ENCODE results near the gene CACNG3.
"Not testable (repeated sequence)": the region's sequence is repeated elsewhere in the genome, so short reads cannot be mapped to it uniquely, and the experiment has no call there.

CACNG3 gene

DNA sequence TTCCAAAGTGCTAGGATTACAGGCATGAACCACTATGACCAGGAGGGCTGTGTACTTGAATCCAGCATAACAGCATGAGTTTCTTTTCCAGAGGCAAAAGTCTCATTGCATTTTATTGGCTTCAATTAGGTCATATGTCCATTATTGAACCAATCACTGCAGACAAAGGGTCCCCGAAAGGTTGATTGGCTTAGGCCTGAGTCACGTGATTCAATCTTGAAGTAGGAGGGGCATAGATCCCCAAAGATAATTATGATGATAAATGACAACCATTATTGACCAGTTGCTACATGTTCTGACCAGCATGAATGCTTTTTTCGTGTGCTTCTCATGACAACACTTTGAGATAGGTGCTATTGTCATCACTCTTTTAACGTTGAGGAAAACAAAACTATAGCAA, 25.3 kb downstream of the CACNG3 start:
- no peak for DNase-seq

DNA sequence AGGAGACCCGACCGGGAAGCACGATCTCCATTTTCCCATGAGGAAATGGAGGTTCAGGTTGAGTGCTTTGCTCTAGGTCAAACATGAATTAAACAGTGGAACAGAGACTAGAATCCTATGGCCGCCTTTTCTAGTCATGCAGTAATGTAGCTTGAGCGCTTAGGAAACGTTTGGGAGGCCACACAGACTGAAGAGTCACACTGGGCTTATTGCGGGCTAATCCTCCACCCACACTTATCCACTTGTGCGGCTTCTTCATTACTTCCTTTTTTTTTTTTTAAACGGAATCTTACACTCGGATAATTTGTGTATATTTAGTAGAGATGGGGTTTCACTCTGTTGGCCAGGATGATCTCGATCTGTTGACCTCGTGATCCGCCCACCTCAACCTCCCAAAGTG, 26.0 kb downstream of the CACNG3 start:
- no peak for DNase-seq

DNA sequence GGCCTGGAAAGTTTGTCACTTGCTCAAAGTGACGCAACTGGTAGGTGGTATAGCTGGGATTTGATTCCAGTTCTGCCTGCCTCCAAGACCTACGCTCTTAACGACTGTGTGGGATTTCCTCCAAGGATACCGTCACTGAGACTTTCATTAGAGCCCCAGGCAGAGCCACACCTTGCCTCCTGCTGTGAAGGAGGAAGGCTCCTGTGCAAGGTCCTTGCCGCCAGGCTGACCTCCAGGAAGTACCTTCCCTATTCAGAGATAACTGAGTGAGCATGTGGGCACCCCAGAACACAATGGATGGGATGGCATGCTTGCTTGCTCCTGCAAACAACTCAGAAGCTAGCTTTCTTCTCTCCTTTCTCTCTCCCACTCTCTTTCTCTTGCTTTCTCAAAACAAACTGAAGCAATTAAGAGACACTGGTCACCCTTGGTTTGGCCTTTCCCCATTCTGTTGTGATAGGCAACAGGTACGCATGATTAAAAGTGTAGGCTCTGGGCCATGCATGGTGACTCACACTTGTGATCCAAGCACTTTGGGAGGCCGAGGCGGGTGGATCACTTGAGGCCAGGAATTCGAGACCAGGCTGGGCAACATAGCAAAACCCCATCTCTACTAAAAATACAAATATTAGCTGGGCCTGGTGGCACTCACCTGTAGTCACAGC, 30.7 kb downstream of the CACNG3 start:
- DNase-seq = no peak

DNA sequence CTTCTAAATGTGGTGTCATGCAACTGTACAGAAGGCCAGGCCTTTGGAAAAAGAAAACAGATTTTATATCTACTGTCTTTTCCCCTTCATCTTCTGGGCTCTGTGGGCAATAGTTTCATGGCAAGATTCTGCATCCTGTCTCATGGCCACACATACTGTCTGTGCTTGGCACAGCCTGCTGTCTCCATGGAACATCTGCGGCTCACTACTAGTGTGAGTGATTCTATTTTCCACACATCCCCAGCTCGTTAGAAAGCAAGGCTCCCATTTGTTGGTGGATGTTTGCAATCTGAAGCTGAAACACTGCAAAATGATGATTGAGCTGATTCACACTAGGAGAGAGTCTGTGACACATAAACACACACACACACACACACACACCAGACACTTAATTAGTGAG, 32.4 kb downstream of the CACNG3 start:
- DNase-seq = no peak

DNA sequence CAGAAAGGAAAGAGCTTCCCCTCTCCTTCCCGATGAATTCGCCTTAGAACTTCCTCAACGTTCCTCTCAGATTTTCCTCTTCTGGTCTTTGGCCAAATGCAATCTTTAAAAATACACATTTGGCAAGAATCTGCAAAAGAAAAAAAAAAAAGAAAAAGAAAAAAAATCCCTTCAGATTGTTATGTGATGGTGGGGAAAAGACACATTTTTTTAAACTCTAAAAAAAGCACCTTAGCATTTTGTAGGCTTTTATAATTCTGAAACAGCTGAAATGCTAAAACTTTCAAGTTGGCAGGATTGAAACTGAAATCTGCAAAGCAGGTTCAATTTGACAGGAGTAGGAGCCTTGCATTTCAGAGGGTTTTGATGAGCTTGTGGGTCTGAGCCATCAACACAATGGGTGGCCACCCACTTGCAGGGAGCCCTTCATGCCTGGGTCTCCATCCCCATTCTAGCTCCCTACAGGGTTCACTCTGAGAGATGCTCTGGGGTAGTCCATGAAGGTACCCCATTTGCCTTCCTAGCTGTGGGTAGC, 33.1 kb downstream of the CACNG3 start:
- no peak for DNase-seq

DNA sequence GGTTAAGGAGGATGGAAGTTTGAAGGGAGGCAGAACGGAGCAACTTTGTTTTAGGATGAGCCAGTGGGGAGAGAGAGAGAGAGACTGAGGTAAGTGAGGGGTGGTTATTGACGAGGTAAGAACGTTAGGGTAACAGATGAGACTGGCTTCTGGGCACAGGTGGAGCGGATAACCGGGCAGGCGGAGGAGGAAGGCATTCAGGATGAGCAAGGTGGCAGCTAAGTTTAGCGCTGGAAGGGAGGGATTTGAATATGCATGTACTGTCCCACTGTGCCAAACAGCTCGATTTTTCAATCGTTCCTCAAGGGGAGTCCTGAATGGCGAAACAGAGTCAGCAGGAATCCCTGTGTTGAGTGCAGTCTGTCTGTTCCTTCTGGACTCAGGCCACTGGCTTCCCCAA, 35.8 kb downstream of the CACNG3 start:
- DNase-seq = no peak

DNA sequence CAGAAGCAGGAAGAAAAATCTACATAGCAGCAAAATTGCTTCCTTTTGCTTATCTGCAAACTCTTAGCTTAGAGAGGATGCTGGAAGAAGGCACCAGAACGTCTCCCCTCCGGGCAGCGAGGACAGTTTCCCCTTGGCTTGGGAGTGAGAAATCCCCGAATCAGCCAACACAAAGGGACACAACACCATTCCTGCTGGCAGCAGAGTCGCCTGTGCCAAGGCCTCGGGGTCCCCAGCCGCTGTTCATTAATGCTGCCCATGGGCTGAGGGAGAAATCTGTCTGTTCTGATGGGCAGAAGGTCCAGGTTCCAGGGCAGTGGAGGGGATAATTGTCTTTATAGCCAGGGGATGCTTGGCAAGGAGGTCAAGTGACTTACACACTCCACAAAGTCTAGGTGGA, 38.0 kb downstream of the CACNG3 start:
- DNase-seq = no peak

DNA sequence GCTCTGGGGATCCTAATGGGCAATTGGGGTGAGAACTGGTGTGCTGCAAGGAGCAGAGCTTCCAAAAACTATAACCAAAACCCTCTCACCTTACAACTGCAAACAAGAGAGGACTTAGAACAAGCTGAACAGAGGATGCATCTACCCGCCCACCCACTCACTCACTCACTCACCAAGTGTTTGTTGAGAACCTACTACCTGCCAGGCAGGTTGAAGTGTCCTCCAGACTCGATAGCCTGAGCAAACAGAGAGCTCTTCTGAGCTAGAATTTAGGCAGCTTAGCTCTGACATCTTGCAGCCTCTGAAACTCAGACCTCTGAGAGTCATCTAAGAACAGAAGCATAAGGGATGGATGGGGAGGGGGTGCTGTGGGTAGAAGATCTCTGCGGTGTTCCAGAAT, 41.2 kb downstream of the CACNG3 start:
- no peak for DNase-seq

DNA sequence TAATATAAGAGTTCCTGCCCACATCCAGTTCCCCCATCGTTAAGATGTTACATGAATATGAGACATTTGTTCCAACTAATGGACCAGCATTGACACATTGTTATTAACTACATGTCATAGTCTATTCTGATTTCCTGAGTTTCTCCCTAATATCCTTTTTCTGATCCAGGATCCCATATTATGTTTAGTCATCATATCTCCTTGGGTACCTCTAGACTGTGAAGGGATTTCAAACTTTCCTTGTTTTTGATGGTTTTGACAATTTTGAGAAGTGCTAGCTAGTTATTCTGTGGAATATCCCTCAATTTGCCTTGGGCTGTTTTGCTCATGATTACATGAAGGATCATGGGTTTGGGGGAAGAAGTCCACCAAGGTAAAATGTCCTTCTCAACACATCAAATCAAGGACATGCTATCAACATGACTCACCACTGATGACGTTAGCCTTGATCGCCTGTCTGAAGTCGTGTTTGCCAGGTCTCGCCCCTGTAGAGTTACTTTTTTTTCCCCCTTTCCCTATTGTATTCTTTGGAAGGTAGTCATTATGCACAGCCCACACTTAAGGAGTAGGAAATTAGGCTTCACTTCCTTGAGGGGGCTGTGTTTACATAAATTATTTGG, 42.5 kb downstream of the CACNG3 start:
- DNase-seq = no peak

DNA sequence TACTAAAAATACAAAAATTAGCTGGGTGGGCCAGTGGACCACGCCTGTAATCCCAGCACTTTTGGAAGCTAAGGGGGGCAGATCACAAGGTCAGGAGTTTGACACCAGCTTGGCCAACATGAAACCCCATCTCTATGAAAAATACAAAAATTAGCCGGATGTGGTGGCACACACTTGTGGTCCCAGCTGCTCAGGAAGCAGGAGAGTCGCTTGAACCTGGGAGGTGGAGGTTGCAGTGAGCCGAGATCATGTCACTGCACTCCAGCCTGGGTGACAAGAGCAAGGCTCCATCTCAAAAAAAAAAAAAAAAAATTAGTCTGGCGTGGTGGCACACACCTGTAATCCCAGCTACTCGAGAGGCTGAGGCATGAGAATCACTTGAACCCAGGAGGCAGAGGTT, 44.6 kb downstream of the CACNG3 start:
- DNase-seq = not testable (repeated sequence)

DNA sequence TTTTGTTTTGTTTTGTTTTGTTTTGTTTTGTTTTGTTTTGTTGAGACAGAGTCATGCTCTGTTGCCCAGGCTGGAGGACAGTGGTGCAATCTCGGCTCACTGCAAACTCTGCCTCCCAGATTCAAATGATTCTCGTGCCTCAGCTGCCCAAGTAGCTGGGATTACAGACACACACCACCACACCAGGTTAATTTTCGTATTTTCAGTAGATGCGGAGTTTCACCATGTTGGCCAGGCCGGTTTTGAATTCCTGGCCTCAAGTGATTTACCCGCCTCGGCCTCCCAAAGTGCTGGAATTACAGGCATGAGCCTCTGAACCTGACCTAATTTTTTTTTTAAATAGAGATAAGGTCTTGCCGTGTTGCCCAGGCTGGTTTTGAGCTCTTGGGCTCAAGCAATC, 46.5 kb downstream of the CACNG3 start:
- no peak for DNase-seq

DNA sequence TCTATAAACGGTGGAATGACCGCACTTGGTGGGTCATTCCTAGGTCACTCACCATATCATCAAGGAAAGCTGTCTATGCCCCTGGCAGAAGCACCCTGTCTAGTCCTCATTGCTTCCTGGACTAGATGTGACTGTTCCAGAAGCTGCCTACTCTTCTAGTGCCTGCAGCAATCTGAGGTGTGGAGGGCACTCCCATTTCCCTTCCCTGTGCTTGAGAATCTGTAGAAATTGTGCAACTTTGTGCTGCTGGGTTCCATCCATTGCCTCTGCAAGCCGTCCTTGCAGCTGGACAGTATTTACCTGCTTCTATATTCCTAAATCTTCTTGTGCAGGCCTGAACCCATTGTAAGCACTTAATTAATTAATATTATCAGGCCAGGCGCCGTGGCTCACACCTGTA, 52.1 kb downstream of the CACNG3 start:
- no peak for DNase-seq

DNA sequence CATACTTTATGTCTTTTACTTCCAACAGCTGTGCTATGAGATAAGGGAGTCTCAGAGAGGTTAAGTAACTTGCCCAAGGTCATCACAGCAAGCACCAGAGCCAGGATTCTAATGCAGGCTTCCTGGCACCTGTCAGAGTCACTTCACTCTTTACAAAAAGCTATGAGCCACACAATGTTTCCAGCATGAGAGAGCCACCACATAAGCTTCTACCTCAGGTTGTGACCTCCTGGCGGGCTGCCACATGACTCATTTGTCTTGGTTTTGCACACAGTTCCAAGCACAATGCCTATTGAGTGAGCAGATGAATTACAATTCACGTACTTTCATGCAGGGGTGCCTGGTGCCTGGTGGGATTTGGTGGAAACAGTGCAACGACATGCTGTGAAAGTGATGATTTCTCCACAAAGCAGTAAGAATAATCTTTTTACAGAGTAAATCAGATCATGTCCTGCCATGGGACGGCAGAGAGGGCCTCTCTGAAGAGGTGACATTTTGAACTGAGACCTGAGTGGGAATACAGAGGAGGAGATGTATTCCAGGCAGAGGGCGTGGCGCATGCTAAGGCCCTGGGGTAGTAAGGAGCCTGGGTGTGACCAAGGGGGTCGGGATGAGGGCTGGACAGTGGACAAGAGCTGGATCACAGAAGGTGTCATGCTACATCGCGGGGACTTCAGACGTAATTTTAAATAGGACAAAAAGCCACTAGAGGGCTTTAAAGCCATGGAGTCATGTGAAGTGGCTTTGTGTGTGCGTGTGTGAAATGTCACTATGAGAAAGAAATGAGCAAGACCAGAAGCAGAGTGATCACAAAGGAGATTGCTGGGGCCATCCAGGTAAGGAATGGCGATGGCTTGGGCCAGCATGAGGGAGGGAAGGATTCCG, 53.4 kb downstream of the CACNG3 start:
- DNase-seq = no peak

DNA sequence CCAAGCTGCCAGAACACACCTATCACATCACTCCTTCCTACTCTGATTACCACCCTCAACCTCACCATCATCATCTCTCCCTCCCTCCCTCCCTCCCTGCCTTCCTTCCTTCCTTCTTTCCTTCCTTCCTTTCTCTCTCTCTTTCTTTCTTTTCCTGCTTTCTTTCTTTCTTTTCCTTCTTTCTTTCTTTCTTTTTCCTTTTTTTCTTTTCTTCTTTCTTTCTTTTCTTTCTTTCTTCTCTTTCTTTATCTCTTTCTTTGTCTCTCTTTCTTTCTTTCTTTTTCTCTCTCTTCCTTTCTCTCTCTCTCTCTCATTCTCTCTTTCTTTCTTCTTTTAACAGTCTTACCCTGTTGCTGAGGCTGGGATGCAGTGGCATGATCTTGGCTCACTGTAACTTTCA, 59.2 kb downstream of the CACNG3 start:
- no peak for DNase-seq

DNA sequence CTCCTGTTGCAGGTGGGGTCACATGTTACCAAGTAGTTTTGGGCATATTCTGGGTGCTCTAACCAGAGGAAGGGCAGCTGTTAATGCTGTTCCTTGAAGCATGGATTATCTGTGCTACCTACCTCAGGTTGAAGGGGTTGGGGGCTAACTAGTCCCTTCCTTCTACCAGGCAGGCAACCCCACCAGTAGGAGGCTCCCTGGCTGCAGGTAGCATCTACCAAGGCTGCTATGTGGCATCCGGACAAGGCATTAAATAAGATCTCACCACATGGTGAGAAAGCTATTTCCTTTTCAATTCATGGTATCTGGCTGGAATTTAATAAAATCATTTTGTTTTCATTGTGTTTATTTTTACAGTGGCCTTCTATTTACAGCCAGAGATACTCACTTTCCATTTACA, 62.5 kb downstream of the CACNG3 start:
- DNase-seq = no peak

DNA sequence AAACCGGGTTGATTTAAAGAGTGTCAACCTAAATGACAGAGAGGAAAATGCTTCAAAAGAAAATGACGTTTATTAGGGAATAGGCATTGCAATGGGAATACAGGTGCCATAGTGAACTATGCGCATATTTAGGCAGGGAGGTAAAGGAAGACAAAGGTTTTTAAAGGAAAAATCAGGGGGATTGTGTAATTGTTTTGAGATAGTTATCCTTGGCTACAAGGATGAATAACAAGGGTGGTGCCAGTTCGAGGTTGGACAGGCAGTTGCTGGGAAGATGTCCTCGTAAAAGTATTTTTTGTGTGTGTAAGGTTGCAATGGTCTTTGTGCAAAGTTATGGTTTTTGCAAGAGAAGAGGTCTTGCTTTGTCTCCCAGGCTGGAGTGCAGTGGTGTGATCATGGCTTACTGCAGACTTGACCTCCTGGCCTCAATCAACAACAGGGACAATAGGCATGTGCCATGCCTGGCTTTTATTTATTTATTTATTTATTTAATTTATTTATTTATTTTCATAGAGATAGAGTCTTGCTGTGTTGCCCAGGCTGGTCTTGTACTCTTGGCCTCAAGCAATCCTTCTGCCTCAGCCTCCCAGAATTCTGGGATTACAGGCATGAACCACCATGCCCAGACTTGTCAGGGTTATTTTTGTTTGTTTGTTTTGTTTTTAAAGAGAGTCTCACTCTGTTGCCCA, 63.1 kb downstream of the CACNG3 start:
- DNase-seq = no peak

DNA sequence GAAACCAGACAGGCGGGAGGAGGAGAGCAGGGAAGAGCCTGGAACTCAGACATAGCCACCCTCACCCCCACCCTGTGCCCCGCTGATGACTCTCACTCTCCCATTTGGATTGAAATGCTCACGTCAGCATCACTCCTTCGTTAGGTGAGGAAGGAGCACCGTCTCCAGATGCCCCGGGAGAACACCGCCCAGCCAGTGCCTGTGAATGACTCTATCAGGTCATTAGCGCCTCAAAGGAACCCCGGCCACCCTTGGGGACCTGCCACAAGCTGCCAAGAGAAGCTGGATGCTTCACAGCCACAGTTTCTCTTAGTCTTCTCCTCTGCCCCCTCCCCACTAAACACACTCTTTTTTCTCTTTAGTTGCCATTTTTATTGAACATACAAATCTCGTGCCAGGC, 66.0 kb downstream of the CACNG3 start:
- no peak for DNase-seq

DNA sequence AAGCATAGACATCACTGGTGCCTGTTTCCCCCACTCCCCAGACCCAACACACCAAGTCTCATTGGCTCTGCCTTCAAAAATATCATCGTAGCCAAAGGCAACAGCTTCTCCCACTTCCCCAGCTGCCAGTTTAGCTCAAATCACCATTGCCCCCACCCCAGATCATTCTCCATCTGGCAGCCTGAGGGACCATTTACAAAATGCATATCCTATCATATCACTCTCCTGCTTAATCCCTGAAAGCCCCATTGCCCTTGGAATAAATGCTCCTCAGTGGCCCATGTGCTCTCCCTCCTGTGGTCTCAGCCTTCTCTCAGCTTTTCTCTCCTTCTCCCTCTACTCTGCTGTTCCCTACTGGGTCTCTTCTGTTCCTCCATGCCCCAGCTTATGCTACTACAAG, 68.3 kb downstream of the CACNG3 start:
- DNase-seq = no peak

DNA sequence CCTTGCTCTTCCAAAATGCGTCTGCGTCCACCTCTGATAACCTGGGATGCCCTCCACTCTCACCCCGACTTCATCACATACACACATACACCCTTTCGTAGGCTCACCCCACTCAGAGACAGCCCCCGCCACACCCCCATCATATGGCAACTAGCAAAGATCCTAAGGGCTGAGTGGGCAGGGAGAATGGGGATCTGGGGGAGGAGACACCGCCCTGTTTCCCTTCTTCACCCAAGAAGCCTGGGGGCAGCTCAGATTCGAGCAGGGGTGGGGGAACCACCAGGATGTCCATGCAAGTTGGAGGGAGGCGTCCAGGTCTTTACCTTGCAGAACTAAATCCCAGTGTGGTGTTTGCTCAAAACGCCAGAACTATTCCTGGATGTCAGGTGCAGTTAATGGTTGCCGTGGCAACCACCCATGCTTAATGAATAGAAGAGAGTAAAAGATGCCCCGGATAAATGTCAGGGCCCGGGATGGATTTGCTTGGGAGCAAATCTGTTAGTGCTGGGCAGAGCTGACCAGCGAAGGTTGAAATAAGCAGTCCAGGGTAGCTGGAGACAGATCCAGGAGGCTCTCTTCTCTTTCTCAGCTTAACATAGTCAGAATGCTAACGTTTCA, 72.8 kb downstream of the CACNG3 start:
- DNase-seq = no peak

DNA sequence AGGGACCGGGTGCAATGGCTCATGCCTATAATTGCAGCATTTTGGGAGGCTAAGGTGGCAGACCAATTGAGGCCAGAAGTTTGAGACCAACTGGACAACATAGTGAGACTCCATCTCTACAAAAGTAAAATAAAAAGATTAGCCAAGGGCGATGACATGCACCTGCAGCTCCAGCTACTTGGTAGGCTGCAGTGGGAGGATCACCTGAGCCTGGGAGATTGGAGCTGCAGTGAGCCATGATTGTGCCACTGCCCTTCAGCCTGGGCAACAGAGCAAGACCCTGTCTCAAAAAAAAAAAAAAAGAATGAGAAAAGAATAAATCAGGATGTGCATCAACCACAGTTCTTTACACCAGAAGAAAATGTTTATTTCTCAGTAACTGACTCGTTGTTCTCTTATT, 76.0 kb downstream of the CACNG3 start:
- no peak for DNase-seq

DNA sequence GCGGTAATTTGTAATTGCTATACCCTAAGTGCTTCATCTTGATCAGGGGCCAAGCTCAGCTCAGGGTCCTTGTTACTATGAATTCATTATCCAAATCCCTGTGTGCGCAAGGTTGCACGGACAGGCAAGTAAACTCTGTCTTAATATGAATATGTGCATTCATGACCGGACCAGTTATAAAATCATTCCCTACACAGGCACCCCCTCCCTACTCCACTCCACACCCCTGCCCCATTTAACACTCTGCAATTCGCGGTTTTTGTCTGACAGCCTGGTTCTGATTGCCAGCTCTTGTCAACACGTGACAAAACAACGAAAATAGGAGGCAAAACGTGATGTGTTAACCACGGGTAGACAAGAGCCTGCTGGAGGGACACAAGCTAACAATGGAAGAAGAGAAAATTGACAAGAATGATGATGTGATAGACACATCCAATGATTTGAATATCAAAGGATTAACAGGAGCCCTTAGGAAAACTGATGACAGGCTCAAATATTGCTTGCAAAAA, 76.5 kb downstream of the CACNG3 start:
- no peak for DNase-seq

DNA sequence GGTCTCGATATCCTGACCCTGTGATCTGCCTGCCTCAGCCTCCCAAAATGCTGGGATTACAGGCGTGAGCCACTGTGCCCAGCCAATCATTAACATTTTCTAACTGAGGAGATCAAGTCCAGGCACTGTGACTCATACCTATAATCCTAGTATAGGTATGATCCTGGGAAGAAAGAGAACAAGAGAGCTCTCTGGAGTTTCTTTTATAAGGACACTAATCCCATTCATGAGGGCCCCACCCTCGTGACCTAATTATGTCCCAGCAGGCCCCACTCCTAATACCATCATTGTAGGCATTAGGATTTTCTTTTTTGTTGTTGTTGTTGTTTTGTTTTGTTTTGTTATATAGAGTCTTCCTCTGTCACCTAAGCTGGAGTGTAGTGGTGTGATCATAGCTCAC, 80.4 kb downstream of the CACNG3 start:
- no peak for DNase-seq

DNA sequence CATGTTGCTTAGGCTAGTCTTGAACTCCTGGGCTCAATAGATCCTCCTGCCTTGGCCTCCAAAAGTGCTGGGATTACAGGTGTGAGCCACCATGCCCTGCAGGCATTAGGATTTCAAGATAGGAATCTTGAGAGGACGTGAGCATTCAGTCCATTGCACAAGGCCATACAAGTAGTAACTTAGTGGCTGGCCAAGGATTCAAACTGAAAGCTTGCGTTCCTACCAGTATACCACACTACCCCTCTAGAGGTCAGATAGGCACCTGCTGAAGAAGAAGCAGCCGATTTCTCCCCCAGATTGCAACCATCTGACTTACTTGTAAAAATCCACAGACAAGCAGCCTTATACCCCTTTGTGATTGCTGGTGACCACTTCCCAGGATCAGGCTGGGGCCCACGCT, 80.9 kb downstream of the CACNG3 start:
- DNase-seq = no peak

Data from KG1 (cell line).